ENCODE measurements around the gene HSDL2.

The HSDL2 gene

GRCh38 chr9:112520656-112521055 lies 140.7 kb downstream of the HSDL2 start:
- H3K9ac ChIP-seq (ENCODE audit: low read length) = no peak overlapping the region
- H3K36me3 ChIP-seq (ENCODE audit: control insufficient read depth in 1 of 2, insufficient read depth in 2 of 2, low read length in 2 of 2) = no peaks in the 10 kb centered on the region
- H2AK5ac ChIP-seq (ENCODE audit: low read length) = no peak overlapping the region
- no peak overlapping the region for H2BK5ac ChIP-seq (ENCODE audit: low read depth, low read length, poor library complexity)
- no peak overlapping the region for H4K12ac ChIP-seq (ENCODE audit: low read depth, low read length)
- H3K4me2 ChIP-seq (ENCODE audit: low read length) = no peak overlapping the region
- H2BK120ac ChIP-seq (ENCODE audit: insufficient read depth, low read length, poor library complexity) = no peak overlapping the region
- H4K8ac ChIP-seq (ENCODE audit: low read depth, low read length) = no peak overlapping the region
- no peak overlapping the region for H3K14ac ChIP-seq (ENCODE audit: low read length)
- H3K27me3 ChIP-seq (ENCODE audit: insufficient read depth, low read length) = no peaks in the 10 kb centered on the region
- H3K27ac ChIP-seq (ENCODE audit: low read depth, low read length) = no peak overlapping the region
- H3K4ac ChIP-seq (ENCODE audit: low read depth, low read length) = no peak overlapping the region
- H3K79me2 ChIP-seq (ENCODE audit: control insufficient read depth, insufficient read depth, low read length, poor library complexity) = no peaks in the 10 kb centered on the region
- no peaks in the 10 kb centered on the region for H3K9me3 ChIP-seq (ENCODE audit: insufficient read depth, low read depth, low read length)
- H4K91ac ChIP-seq (ENCODE audit: low read depth, low read length) = no peak overlapping the region
- DNase-seq = no peak
- H3K18ac ChIP-seq (ENCODE audit: low read length) = no peak overlapping the region
- H2BK12ac ChIP-seq (ENCODE audit: low read length) = no peak overlapping the region
- H2AFZ ChIP-seq (ENCODE audit: insufficient read depth, low read length, poor library complexity) = no peak overlapping the region
- no peaks in the 10 kb centered on the region for H3K4me1 ChIP-seq (ENCODE audit: control insufficient read depth in 1 of 2, insufficient read depth in 2 of 2, low read length in 2 of 2)
- no CpG with 5 or more reads among the region's 3 CpGs for WGBS (ENCODE audit: extremely low coverage, insufficient coverage, insufficient read length)
- H3K79me1 ChIP-seq (ENCODE audit: low read length) = no peaks in the 10 kb centered on the region
- no peak overlapping the region for H3K23ac ChIP-seq (ENCODE audit: low read length)
- H3K4me3 ChIP-seq (ENCODE audit: low read depth, low read length) = no peak overlapping the region
